ENCODE measurements around the gene VWF. TPM values are rescaled to one million over a fixed set of nuclear protein-coding genes. Genes with fewer than 3 reads are reported as not detected.

VWF gene
- total RNA-seq, 4 donors from 2014 or later, result 94.3 to 261 (median 162) TPM

- peak overlapping the region in 3 of 4 donors; percentile 66 to 75 (median 69) for H3K27ac ChIP-seq
- H3K27me3 ChIP-seq, result no peaks in the 10 kb centered on the region
- H3K4me1 ChIP-seq, result no peaks in the 10 kb centered on the region
- 91% methylated on average over 4 of the region's 4 CpGs; no CpG with 5 or more reads in 1 of the 2 donors for WGBS, 2 donors (ENCODE audit: low coverage in 1 of 2)
- H3K36me3 ChIP-seq, result no peaks in the 10 kb centered on the region
- no peak for TF ChIP-seq POLR2A (IDR thresholded peaks at IDR 0.05)
- no peak for TF ChIP-seq EP300 (IDR thresholded peaks at IDR 0.05)
- TF ChIP-seq POLR2AphosphoS5 (IDR thresholded peaks at IDR 0.05), result no peak
- no peak for TF ChIP-seq CTCF (IDR thresholded peaks at IDR 0.05)
- no peaks in the 10 kb centered on the region for H3K9me3 ChIP-seq
- no peak for ATAC-seq
- peak overlapping the region in 1 of 2 donors; percentile 42 for H3K4me3 ChIP-seq
Observed at GRCh38 chr12:6122201-6122600, 2.3 kb downstream of the VWF start.

GRCh38 chr12:6120796-6121473 is 3.5 kb downstream of the VWF start:
- Histone ChIP-seq H3K27me3 (no peaks in the 10 kb centered on the region), H3K27ac (peak overlapping the region in 3 of 4 donors; percentile 51 to 69 (median 69)), H3K4me1 (no peaks in the 10 kb centered on the region), H3K9me3 (no peaks in the 10 kb centered on the region), H3K4me3 (peak overlapping the region in 1 of 2 donors; percentile 42), H3K36me3 (no peaks in the 10 kb centered on the region)
- 78 to 96% methylated on average over 7 to 9 of the region's 20 CpGs for WGBS, 2 donors (ENCODE audit: low coverage in 1 of 2)
- no peak for ATAC-seq
- TF ChIP-seq POLR2A (IDR thresholded peaks at IDR 0.05) (no peak), POLR2AphosphoS5 (IDR thresholded peaks at IDR 0.05) (no peak), CTCF (IDR thresholded peaks at IDR 0.05) (no peak), EP300 (IDR thresholded peaks at IDR 0.05) (no peak)

- Histone ChIP-seq H3K27ac (peak overlapping the region in 3 of 4 donors; percentile 51 to 69 (median 69)), H3K4me1 (no peaks in the 10 kb centered on the region), H3K9me3 (no peaks in the 10 kb centered on the region), H3K27me3 (no peaks in the 10 kb centered on the region), H3K36me3 (no peaks in the 10 kb centered on the region), H3K4me3 (peak overlapping the region in 1 of 2 donors; percentile 18)
- TF ChIP-seq EP300 (IDR thresholded peaks at IDR 0.05) (no peak), CTCF (IDR thresholded peaks at IDR 0.05) (no peak), POLR2AphosphoS5 (IDR thresholded peaks at IDR 0.05) (no peak), POLR2A (IDR thresholded peaks at IDR 0.05) (no peak)
- ATAC-seq, result no peak
- WGBS, 2 donors (ENCODE audit: low coverage in 1 of 2), result 73 to 74% methylated on average over 6 to 7 of the region's 9 CpGs
Observed at GRCh38 chr12:6118891-6119568, 5.4 kb downstream of the VWF start.

GRCh38 chr12:6116471-6117021 is 7.9 kb downstream of the VWF start:
- no peak overlapping the region for H3K4me3 ChIP-seq
- H3K27ac ChIP-seq, result peak overlapping the region in 3 of 4 donors; percentile 57 to 70 (median 69)
- H3K4me1 ChIP-seq, result peaks cover 0 to 4% (median 0%) of the 10 kb centered on the region in 3 donors
- TF ChIP-seq POLR2AphosphoS5 (IDR thresholded peaks at IDR 0.05) (peak; percentile 48), EP300 (IDR thresholded peaks at IDR 0.05) (no peak)
- WGBS, 2 donors (ENCODE audit: low coverage in 1 of 2), result 68% methylated on average over 8 of the region's 14 CpGs; no CpG with 5 or more reads in 1 of the 2 donors
- no peaks in the 10 kb centered on the region for H3K36me3 ChIP-seq
- ATAC-seq, result peak; percentile 63
- H3K27me3 ChIP-seq, result no peaks in the 10 kb centered on the region
- no peaks in the 10 kb centered on the region for H3K9me3 ChIP-seq

- H3K36me3 ChIP-seq, result no peaks in the 10 kb centered on the region
- no peak for ATAC-seq
- 89 to 90% methylated on average over 4 to 5 of the region's 6 CpGs for WGBS, 2 donors (ENCODE audit: low coverage in 1 of 2)
- no peak overlapping the region for H3K4me3 ChIP-seq
- peak overlapping the region in 2 of 4 donors; percentile 54 to 65 for H3K27ac ChIP-seq
- H3K4me1 ChIP-seq, result peaks cover 0 to 4% (median 0%) of the 10 kb centered on the region in 3 donors
- no peak for TF ChIP-seq EP300 (IDR thresholded peaks at IDR 0.05)
- TF ChIP-seq CTCF (IDR thresholded peaks at IDR 0.05), result no peak
- TF ChIP-seq POLR2AphosphoS5 (IDR thresholded peaks at IDR 0.05), result no peak
- no peaks in the 10 kb centered on the region for H3K27me3 ChIP-seq
- no peaks in the 10 kb centered on the region for H3K9me3 ChIP-seq
Observed at GRCh38 chr12:6115389-6115788, 9.1 kb downstream of the VWF start.

Data from gastroesophageal sphincter (tissue), 4 donors.